ENCODE results near the gene TBC1D3K. TPM values are rescaled to one million over a fixed set of nuclear protein-coding genes. Genes with fewer than 3 reads are reported as not detected.
"Not testable (repeated sequence)": the region's sequence is repeated elsewhere in the genome, so short reads cannot be mapped to it uniquely, and the experiment has no call there.

Gene TBC1D3K
- not detected in 2 replicates for total RNA-seq

DNA sequence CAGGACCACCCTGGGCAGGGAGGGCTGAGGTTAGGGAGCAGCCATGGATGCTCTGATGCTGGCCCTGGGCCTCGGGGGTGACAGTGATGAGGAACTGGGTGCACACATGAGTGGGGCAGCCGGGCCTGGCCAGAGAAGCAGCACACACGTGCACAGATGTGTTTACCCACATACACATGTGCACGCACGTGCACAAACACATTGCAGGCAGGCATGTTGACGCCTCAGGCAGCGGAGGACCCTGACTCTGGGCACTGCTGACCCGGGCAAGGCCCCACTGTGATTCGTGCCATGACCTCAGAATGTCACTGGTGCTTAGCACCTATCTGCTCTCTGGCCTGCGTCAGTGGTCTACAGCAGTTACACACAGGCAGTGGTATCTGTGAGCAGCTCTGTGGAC, at the start of gene TBC1D3K:
TBC1D3K (plus strand) TSS at position 301 of the 400 bp plus-strand sequence. CDS start 1,585 bp downstream, outside the sequence.
- intact Hi-C loops (cut with micrococcal nuclease); H3K36me3 Mint-ChIP-seq (ENCODE audit: low read depth); H3K27me3 Mint-ChIP-seq (ENCODE audit: low read depth); H3K27ac Mint-ChIP-seq; DNase-seq (ENCODE audit: low spot score); H3K9me3 Mint-ChIP-seq; H3K4me3 Mint-ChIP-seq (ENCODE audit: low read depth); H3K4me1 Mint-ChIP-seq (ENCODE audit: low read depth): not testable (repeated sequence)

DNA sequence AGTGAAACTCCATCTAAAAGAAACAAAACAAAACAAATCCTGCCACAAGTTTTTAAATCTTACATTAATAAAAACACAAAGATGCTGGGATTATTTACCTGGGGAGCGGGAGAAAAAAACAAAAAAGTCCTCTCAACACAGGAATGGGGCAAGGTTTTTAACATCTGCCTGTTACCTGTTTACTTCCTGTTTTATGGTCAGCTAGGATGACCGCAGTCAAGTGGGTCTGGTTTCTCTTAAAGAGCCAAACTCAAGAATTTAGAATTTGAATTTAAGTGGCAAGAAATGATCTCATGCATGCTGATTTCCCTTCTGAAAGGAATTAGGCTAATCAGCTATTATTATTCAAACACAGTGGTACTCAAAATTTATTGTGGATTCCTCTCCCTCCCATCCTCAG, 39.7 kb upstream of the TBC1D3K start:
- H3K4me3 Mint-ChIP-seq (ENCODE audit: low read depth), result no peak overlapping the region
- DNase-seq (ENCODE audit: low spot score), result no peak
- H3K27ac Mint-ChIP-seq, result no peak overlapping the region
- H3K27me3 Mint-ChIP-seq (ENCODE audit: low read depth), result no peaks in the 10 kb centered on the region
- intact Hi-C loops (cut with micrococcal nuclease), result no loop called here
- peaks cover 6% of the 10 kb centered on the region for H3K4me1 Mint-ChIP-seq (ENCODE audit: low read depth)
- peaks cover 6% of the 10 kb centered on the region for H3K9me3 Mint-ChIP-seq
- H3K36me3 Mint-ChIP-seq (ENCODE audit: low read depth), result no peaks in the 10 kb centered on the region

- Mint-ChIP-seq H3K9me3 (peaks cover 6% of the 10 kb centered on the region), H3K27me3 (ENCODE audit: low read depth) (no peaks in the 10 kb centered on the region), H3K36me3 (ENCODE audit: low read depth) (no peaks in the 10 kb centered on the region), H3K27ac (no peak overlapping the region), H3K4me3 (ENCODE audit: low read depth) (no peak overlapping the region), H3K4me1 (ENCODE audit: low read depth) (peaks cover 6% of the 10 kb centered on the region)
- DNase-seq (ENCODE audit: low spot score), result no peak
- intact Hi-C loops (cut with micrococcal nuclease), result no loop called here
Observed at GRCh38 chr17:37885136-37885535, 39.1 kb upstream of the TBC1D3K start.

DNA sequence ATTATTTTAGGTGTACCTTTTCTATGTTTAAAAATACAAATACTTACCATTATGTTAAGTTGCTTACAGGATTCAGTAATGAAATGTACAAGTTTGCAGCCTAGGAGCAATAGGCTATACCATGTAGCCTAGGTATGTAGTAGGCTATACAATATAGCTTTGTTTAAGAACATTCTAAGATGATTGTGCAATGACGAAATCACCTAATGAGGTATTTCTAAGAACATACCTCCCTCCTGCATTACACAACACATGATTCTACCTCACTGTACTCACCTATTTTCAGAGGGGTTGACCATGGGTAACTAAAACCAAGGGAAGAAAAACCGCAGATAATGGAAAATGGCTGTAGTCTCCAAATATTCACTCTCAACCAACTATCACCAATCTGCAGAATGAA, 35.3 kb upstream of the TBC1D3K start:
- intact Hi-C loops (cut with micrococcal nuclease), result no loop called here
- no peak for DNase-seq (ENCODE audit: low spot score)
- no peaks in the 10 kb centered on the region for H3K27me3 Mint-ChIP-seq (ENCODE audit: low read depth)
- no peak overlapping the region for H3K4me3 Mint-ChIP-seq (ENCODE audit: low read depth)
- no peaks in the 10 kb centered on the region for H3K36me3 Mint-ChIP-seq (ENCODE audit: low read depth)
- H3K4me1 Mint-ChIP-seq (ENCODE audit: low read depth), result peaks cover 6% of the 10 kb centered on the region
- H3K27ac Mint-ChIP-seq, result no peak overlapping the region
- H3K9me3 Mint-ChIP-seq, result peaks cover 6% of the 10 kb centered on the region

DNA sequence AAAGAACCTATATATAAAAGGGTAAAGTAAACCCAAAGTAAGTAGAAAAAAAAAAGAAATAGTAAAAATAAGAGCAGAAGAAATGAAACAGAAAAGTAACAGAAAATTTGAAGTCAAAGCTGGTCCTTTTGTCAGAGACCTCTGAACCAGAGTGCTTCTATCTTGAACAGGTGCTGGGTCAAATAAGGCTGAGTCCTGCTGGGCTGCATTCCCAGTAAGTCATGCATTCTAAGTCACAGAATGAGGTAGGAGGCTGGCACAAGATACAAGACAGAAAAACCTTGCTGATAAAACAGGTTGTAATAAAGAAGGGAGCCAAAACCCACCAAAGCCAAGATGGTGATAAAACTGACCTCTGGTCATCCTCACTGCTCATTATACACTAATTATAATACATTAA, 27.3 kb upstream of the TBC1D3K start:
- intact Hi-C loops (cut with micrococcal nuclease); H3K27ac Mint-ChIP-seq; DNase-seq (ENCODE audit: low spot score); H3K4me3 Mint-ChIP-seq (ENCODE audit: low read depth); H3K4me1 Mint-ChIP-seq (ENCODE audit: low read depth); H3K27me3 Mint-ChIP-seq (ENCODE audit: low read depth); H3K9me3 Mint-ChIP-seq; H3K36me3 Mint-ChIP-seq (ENCODE audit: low read depth): not testable (repeated sequence)

Other genes starting within 250 kb of the TBC1D3K start
- 4.6 and 5.0 TPM in 2 replicates for gene HNF1B, start 179.4 kb upstream of the TBC1D3K start, total RNA-seq
- gene TBC1D3L, start 64.6 kb downstream of the TBC1D3K start, total RNA-seq, result 18.1 and 22.5 TPM in 2 replicates
- gene TBC1D3D, start 79.6 kb downstream of the TBC1D3K start, total RNA-seq, result 1.5 TPM in 1 of 2 replicates, not detected in the other
- gene TBC1D3C, start 144.2 kb downstream of the TBC1D3K start, total RNA-seq, result not detected in 2 replicates
- gene TBC1D3E, start 203.5 kb downstream of the TBC1D3K start, total RNA-seq, result not detected in 2 replicates